ENCODE measurements around the gene ASB1. TPM values are rescaled to one million over a fixed set of nuclear protein-coding genes. Genes with fewer than 3 reads are reported as not detected.

ASB1 gene
- total and polyA plus RNA-seq, 10 of the 15 experiments (the other 5 are each of a cell fraction or from before 2014, with no cell fraction given): 5.2 to 31.2 (median 25.8) TPM

DNA sequence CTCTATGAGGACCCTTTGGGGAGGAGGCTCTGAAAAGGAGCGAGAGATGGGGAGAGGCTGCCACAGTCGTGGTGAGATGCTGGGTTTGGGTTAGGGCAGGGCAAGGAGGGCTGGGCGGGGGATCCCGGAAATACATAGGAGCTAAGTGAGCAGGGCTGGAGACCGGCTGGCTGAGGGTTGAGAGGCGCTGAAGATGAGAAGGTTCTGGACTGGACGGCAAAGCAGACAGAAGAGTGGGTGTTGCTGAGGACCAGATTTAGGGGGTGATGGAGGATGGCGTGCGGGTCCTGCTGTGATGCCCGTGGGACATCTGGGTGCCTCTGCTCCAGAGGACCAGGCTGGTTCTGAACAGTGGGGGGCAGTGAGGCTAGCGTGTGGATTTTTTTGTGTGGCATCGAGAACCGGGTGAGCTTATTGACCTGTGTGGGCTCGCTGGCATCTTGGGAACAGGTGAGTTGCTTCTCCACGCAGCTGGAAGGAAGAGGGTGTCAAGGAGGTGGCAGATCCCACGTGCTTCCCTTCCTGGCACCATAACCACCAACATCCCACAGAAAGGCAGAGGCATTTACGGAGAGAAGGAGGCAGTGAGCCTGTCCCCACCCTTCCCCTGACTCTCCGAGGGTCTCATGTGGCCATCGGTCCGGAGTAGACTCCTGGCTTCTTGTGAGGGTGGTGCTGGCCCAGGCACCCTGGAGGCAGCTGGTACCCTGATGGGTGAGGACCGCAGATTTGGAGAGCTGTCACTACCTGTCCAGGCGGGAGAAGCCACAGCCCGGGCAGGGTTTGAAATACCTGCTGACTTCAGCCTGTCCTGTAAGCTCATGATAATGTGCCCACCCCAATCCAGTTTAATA lies 70.3 kb downstream of the ASB1 start:
- RAD21 ChIA-PET (ENCODE audit: unreplicated experiment): no interaction called here
- in situ Hi-C loops (cut with MboI): no loop called here
- FAIRE-seq: no peak
- POLR2A ChIA-PET: no interaction called here
- Histone ChIP-seq H3K27ac (ENCODE audit: control insufficient read depth, insufficient read depth) (no peak overlapping the region), H3K9ac (ENCODE audit: control insufficient read depth, insufficient read depth, low read length) (no peak overlapping the region), H3K79me2 (ENCODE audit: control insufficient read depth, insufficient read depth, low read length) (no peaks in the 10 kb centered on the region), H3K4me2 (ENCODE audit: control insufficient read depth, insufficient read depth) (no peak overlapping the region), H3K4me3 (no peak overlapping the region), H3K9me3 (replicated peaks; ENCODE audit: control insufficient read depth, insufficient read depth, low read length) (no peaks in the 10 kb centered on the region), H3K36me3 (ENCODE audit: control insufficient read depth in 2 of 2, insufficient read depth in 2 of 2, low read length in 1 of 2) (no peaks in the 10 kb centered on the region), H4K20me1 (ENCODE audit: control insufficient read depth, insufficient read depth) (no peaks in the 10 kb centered on the region), H3K27me3 (replicated peaks in 1 of 2; ENCODE audit: control insufficient read depth in 2 of 2, insufficient read depth in 2 of 2, low read length in 1 of 2) (no peaks in the 10 kb centered on the region; a peak in 2 of 4 replicates), H3K4me1 (ENCODE audit: control insufficient read depth, insufficient read depth, low read length) (peaks cover 15% of the 10 kb centered on the region), H2AFZ (ENCODE audit: control insufficient read depth, low read depth, low read length) (no peak overlapping the region)
- ATAC-seq: no peak
- TF ChIP-seq, protein P1, sequence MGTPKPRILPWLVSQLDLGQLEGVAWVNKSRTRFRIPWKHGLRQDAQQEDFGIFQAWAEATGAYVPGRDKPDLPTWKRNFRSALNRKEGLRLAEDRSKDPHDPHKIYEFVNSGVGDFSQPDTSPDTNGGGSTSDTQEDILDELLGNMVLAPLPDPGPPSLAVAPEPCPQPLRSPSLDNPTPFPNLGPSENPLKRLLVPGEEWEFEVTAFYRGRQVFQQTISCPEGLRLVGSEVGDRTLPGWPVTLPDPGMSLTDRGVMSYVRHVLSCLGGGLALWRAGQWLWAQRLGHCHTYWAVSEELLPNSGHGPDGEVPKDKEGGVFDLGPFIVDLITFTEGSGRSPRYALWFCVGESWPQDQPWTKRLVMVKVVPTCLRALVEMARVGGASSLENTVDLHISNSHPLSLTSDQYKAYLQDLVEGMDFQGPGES (IDR thresholded peaks at IDR 0.05): no peak
- TF ChIP-seq, protein P2, sequence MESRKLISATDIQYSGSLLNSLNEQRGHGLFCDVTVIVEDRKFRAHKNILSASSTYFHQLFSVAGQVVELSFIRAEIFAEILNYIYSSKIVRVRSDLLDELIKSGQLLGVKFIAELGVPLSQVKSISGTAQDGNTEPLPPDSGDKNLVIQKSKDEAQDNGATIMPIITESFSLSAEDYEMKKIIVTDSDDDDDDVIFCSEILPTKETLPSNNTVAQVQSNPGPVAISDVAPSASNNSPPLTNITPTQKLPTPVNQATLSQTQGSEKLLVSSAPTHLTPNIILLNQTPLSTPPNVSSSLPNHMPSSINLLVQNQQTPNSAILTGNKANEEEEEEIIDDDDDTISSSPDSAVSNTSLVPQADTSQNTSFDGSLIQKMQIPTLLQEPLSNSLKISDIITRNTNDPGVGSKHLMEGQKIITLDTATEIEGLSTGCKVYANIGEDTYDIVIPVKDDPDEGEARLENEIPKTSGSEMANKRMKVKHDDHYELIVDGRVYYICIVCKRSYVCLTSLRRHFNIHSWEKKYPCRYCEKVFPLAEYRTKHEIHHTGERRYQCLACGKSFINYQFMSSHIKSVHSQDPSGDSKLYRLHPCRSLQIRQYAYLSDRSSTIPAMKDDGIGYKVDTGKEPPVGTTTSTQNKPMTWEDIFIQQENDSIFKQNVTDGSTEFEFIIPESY (IDR thresholded peaks at IDR 0.05): no peak
- TF ChIP-seq SRF (IDR thresholded peaks at IDR 0.05; ENCODE audit: low read depth in 2 of 2, low read length in 2 of 2) (no peak), ZNF274 (IDR thresholded peaks at IDR 0.05; ENCODE audit: insufficient read depth, insufficient read length) (no peak), IRF4 (IDR thresholded peaks at IDR 0.05; ENCODE audit: low read depth, low read length) (no peak), SPI1 (IDR thresholded peaks at IDR 0.05; ENCODE audit: borderline replicate concordance, insufficient read depth, low read depth, low read length) (no peak), NFIC (IDR thresholded peaks at IDR 0.05; ENCODE audit: low read depth, low read length) (no peak), SREBF1 (IDR thresholded peaks at IDR 0.05; ENCODE audit: low read length) (no peak), EED (IDR thresholded peaks at IDR 0.05; ENCODE audit: low read depth) (no peak), KDM1A (IDR thresholded peaks at IDR 0.05; ENCODE audit: borderline replicate concordance) (no peak), MYC (IDR thresholded peaks at IDR 0.05; ENCODE audit: insufficient read depth, insufficient read length, insufficient replicate concordance, low read length, severe bottlenecking) (no peak), CUX1 (IDR thresholded peaks at IDR 0.05; ENCODE audit: insufficient replicate concordance, low read depth, low read length) (no peak), HDGF (IDR thresholded peaks at IDR 0.05) (no peak)
- DNase-seq (ENCODE audit: low read depth, low spot score): no peak
- SMC1A ChIA-PET (ENCODE audit: uncharacterized antibody, unreplicated experiment): interaction anchor here (1.1 kb wide), 1 partner anchor 20 kb away, joined by 3 read pairs; no protein-coding TSS in a partner anchor
- intact Hi-C loops (cut with micrococcal nuclease; ENCODE audit: unreplicated experiment): no loop called here
- 58% methylated on average over 23 of the region's 23 CpGs for WGBS (ENCODE audit: insufficient coverage, insufficient replicate concordance, low lambda C conversion rate, missing lambda C conversion rate)
- BruUV-seq (replicated peaks): no TSS peak
- CTCF ChIA-PET: no interaction called here

Data from GM12878 (cell line).